Measurements from ENCODE around the gene CDCA5.

CDCA5 gene

DNA sequence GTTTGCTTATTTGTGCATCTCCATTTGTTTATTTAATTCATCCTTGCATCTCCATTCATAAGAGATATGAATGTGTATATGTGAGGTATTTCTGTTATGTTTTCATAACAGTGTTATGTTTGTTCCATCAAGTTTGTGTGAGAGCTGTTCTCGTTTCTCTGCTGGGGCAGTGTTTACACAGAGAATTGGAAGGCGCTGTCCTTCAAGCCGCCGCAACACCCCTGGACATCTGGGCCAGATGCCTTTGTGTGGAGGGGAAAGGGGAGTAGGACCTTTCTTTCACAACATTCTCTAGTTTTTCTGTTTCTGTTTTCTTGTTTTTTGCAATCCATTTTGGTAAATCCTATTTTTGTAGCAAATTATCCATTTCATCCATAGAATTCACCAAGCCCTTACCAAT, 20.8 kb upstream of the CDCA5 start:
- no peak for DNase-seq

DNA sequence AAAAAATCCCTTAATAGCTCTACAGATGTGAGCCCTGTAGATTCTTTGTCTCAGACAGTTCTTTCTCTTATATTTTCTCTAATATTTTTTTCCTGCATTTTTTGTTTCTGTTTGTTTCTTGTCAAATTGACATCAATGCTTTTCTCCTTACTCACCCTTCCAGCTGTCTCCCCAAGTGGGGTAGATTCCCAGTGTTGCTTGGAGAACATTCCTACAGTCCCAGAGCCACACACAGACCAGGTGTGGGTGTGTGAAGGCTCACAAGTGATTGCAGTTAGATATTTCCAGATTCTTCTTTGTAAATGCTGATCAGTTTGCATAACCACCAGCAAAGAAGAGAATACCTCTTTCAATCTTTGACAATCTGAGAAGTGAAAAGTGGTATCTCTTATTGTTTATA, 19.6 kb upstream of the CDCA5 start:
- DNase-seq = no peak

DNA sequence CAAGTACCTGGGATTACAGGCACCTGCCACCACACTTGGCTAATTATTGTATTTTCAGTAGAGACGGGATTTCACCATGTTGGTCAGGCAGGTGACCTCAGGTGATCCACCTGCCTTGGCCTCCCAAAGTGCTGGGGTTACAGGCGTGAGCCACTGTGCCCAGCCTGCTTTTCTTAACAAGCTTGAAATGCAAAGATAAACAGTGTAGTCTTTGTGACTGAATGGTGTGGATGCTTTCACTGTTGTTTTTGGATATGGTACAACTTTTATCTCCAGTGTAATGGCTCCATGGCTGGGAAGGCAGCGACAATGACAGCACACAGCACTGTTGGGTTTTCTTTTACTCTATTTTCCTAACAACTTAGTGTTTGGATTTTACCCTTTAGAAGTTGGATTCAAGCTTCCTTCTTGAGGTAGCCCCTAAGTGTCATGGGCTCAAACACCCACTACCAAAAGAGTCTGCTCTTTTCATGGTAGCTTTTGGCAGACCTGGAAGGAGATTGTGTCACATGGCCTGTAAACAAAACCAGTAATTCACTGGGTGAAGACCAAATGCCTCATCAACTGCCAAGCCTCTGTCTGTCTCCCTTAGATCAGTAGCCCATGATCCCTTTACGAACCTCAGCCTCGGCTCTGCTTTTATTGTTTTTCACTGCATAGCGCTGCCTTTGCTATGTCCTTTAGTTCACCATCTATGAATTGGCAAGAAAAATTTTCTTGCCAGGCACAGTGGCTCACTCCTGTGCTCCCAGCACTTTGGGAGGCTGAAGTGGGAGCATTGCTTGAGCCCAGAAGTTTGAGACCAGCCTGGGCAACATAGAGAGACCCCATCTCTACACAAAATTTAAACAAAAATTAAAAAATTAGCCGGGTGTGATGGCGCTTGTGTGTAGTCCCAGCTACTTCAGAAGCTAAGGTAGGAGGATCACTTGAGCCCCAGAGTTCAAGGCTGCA, 18.6 kb upstream of the CDCA5 start:
- no peak for DNase-seq

DNA sequence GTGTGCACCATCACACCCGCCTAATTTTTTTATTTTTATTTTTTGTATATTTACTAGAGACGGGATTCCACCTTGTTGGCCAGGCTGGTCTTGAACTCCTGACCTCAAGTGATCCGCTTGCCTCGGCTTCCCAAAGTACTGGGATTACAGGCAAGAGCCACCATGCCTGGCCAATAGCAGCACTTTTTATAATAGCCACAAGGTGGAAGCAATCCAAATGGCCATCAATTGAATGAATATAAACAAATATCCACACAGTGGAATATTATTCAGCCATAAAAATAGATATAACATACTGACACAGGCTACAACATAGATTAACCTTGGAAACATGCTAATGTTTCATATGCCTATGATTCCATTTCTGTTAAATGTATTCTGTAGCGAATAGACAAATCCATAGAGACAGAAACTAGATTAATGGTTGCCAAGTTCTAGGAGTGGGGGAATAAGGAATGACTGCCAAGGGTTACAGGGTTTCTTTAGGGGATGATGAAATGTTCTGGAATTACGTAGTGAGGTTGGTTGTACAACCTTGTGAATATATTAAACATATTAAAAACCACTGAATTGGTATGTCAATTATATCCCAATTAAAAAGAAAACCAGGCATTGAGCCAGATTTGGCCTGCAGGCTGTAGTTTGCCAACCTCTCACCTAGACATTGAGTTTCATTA, 17.0 kb upstream of the CDCA5 start:
- no peak for DNase-seq

DNA sequence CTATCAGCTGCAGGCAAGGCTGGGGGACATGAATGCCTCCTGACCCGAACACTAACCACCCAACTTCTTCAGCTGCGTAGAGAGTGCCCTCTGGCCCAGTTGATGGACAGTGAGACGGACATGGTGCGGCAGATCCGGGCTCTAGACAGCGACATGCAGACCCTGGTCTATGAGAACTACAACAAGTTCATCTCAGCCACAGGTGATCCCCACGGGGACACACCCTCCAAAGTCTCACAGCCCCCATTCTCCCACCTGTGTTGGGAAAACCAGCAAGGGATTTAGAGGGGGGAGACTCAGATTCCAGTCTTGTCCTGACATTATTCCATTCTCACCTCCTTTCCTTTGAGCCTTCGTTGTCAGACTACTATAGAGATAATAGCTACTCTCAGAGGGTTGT, 13.1 kb upstream of the CDCA5 start:
- no peak for DNase-seq

DNA sequence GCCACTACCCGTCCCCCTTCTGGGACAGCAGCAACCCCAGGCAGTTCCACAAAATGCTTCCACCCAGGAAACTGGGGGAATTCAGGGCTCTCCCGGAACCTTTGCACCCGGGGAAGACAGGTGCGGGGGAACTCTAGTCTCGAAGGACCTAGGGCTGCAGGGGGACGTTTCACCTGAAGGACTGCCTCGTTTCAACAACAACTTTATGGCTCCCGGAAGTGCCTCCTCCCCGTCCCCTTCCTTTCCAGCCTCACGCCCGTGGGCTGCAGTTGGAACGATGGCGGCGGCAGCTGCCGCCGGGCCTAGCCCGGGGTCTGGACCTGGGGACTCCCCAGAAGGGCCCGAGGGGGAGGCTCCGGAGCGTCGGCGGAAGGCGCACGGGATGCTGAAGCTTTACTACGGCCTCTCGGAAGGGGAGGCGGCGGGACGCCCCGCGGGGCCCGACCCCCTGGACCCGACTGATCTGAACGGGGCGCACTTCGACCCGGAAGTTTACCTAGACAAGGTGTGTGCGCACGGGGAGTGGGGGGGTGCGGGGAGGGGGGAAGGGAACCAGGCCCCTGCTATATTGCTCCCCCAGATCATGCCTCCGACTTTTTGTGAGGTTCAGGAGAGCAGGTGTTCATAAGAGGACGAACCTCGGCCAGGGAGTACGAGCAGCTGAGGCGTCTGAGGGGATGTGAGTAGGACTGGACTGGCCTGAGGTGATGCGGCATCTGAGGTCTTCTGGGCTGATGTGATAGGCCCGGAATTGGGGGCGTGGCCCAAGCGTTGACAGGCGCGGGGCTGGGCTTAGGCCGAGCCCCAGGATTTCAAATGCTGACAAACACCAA, 12.3 kb upstream of the CDCA5 start, which contains the start of gene VPS51:
VPS51 (plus strand) TSS at position 241 of the 833 bp plus-strand sequence; CDS start at position 278, 37 bp downstream.
- peak; percentile 71 to 85 for DNase-seq

DNA sequence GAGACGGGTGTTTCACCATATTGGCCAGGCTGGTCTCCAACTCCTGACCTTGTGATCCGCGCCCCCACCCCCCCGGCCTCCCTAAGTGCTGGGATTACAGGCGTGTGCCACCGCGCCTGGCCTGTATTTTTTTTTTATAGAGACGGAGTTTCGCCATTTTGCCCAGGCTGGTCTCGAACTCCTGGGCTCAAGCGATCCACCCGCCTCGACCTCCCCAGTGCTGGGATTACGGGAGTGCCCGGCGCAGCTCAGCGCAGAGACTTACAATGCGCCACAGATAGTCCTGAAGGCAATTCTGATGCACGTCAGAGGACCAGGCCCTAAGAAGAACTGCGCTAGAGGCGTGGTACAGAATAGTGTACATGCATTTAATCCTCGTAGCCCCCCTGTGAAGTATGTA, 11.6 kb upstream of the CDCA5 start:
- no peak for DNase-seq

DNA sequence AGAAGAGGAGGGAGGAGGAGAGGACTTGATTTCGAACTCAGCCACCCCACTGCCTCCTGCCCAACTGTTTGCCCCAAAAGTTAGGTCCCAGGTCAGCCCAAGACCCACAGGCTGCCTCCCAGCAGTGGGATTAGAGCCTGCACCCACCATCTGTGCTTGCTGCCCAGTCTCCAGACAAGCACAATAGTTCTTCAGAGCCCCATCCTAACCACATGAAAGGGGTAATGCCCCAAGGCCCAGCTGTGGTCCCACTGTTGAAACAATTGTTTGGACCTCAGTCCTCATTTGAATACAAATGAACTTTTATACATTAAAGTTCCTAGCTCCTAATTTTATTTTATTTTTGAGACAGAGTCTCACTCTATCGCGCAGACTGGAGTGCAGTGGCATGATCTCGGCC, 6.8 kb upstream of the CDCA5 start:
- no peak for DNase-seq

DNA sequence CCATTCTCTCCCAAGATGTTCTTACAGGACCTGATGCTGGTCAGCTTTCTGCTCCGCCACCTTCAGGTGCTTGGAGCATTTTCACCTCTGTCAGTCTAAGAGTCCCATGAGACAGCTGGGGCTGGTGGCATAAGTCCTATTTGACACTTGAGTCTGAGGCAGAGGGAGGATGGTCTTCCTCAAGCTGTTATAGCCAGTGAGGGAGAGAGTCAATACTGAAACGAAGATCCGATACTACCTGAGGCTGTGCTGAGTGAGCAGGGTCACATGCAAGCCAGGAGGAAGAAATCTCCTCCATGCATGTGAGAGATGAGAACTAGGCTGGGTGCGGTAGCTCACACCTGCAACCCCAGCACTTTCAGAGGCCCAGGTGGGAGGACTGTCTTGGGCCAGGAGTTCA, 5.8 kb upstream of the CDCA5 start:
- no peak for DNase-seq

DNA sequence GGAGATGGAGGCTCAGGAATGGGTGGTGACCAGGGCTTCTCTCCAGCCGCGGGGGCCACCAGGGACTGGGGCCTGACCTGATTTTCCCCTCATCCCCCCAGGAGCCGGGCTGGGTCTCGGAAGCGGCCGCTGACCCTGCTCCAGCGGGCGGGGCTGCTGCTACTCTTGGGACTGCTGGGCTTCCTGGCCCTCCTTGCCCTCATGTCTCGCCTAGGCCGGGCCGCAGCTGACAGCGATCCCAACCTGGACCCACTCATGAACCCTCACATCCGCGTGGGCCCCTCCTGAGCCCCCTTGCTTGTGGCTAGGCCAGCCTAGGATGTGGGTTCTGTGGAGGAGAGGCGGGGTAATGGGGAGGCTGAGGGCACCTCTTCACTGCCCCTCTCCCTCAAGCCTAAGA, 4.0 kb upstream of the CDCA5 start:
- DNase-seq = no peak

DNA sequence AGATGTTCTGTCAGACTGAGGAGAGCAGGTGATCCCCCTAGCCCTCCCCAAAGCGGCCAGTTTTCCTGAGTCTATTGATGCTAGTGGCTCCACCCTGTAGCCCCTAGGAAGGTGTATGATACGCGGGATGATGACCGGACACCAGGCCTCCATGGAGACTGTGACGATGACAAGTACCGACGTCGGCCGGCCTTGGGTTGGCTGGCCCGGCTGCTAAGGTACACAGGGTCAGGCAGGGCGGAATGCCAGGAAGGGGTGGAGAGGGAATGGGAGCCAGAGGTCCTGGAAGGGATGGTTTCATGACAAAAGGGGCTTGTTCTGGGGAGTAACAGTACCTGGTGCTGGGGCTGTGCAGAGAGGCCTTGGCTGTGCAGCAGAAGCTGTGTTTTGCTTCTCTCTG, 3.4 kb upstream of the CDCA5 start:
- DNase-seq = no peak

DNA sequence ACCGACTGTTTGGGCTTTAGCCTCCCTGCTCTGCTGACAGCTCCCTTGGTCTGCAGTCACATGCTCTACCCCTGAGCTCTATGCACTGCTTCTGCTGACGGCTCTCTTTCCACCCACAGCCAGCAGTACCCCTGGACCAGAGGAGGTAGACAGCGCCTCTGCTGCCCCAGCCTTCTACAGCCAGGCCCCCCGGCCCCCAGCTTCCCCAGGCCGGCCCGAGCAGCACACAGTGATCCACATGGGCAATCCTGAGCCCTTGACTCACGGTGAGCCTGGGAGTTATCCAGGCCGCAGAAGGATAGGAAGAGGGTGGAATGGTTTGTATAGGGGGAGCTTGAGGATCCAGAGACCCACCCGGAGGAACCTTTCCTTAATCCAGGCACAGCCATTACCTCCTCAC, 3.0 kb upstream of the CDCA5 start:
- DNase-seq = no peak

DNA sequence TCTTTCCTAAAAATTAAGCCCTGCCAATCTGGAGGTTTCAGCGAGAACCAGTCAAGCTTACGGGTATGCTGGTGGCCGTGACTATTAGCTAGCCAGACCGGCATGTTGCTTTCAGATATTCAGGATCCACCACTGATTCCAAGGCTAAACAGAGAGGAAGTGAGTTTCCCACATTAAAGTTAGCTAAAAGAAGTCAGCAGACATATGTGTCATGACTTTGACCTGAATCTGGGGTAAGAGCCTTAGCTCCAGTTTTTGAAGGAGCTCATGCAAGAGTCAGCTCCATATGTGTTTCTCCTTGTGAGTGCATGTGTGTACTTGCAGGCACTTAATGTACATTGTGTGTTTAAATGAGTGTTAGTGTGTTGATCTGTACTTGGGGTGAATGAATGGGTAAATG, 1.6 kb upstream of the CDCA5 start:
- DNase-seq = no peak

DNA sequence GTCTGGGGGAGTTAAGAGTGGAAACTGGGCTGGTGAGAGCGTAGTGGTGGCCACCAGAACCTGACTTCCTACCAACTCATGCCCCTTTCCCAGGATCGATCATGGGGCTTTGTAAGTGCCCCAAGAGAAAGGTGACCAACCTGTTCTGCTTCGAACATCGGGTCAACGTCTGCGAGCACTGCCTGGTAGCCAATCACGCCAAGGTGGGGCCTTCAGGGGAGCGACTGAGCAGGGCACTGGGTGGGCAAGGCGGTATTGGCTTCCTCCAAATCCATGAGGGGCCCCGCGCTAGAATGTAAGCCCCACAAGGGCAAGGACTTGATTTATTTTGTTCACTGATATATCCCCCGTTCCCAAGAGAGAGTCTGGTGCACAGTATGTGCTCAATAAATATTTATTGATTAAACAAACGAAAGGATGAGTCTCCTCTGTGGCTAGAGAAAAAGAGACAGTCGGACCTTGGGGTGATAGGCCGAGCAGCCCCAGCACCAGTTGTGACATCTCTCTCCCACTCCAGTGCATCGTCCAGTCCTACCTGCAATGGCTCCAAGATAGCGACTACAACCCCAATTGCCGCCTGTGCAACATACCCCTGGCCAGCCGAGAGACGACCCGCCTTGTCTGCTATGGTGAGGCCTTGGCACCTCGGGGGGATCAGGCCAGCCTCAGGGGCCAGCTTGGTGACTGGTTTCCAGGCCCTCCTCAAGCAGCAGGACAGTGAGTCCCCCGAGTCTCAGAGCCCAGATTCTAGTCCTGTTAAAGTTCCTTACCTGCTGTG, 947 bp upstream of the CDCA5 start:
- no peak for DNase-seq

DNA sequence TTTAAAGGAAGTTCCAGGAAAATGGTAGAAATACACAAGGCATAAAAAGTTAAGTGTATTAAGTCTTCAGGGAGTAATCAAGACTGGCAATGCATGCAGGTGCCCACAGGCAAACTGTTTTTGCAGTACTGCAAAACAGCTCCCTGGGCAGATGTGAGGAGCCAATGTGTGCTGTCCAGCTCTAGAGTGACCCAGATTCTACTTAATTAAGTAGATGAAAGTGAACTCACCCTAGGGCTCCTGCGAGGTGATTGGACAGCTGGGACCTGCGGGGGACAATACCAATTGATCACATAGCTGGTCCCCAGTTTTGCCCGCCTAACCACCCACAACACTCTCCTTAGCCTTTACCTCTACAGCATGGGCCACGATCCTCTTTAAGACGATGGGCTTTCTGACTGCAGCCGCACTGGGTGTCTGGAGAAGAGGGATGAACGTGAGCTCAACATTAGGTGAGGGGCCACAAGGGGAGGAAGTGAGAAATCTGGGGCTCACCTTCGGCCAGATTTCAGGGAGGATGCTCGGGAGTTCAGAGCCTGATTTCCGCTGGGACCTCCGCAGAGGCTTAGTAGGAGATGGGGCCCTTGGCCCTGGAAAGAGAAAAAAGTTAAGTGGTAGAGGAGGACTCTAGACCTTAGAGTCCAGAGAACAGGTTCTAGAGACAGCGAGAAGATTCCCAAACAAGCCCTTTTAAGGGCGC, 556 bp downstream of the CDCA5 start:
- DNase-seq = no peak

DNA sequence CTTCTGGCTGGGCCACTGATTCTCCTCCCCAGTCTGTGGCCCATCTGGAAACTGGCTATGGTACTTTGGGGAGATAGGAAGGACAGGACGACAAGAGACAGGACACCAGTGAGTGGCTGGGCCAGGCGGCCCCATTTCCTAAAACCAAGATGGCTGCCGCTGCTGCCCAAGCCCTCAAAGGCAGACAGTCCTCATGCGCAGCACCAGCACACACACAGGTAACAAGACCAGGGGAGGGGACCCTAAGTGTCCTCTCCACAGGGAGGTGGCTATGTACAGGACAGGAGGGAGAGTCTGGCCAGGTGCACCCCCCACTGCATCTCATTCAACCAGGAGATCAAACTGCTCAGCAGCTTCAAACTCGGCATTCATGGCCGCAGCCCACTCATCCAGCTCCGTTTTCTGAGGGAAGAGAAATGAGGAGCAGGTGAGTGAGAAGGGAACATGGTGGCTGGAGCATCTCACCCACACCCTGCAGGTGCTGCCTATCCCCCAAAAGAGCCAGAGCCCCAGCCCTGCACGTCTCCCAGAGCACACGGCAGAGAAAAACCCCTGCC, 5.0 kb downstream of the CDCA5 start:
- no peak for DNase-seq

DNA sequence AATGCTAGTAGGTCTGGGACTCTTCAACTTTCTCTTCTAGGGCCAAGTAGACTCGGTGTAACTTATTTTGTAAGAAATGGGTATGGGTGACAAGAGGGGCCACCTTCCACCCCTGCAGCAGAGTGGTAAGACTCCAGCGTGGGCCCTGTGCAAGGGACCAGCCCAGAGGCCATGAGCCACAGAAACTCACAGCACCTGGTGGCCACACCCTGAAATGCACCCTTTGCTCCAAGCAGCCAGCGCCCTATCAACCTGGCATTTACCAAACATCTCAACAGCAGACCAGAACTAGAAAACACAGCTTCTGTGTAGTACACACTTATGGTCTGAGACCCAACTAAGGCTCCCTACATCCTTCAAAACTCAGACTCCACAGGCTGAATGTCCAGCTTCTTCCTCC, 5.7 kb downstream of the CDCA5 start:
- peak in 1 of 2 experiments; percentile 47 for DNase-seq

DNA sequence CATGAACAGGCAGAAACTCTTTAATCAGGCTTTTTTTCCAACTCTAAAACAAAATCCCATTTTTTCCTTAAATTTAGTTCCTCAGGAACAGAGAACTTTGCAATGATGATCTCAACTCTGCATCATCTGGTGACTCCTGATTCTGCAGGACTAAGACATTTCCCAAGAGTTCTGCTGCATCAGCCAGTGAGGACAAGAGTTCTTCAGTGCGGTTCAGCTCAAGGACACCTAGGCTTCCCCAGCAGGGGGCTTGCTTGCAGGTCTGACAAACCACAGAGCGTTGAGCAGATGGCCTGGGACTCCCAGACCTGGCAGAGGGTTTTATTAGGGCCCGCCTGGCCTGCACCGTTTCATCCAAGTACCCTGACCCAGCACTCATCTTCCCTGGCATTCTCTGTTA, 6.4 kb downstream of the CDCA5 start:
- DNase-seq = no peak

DNA sequence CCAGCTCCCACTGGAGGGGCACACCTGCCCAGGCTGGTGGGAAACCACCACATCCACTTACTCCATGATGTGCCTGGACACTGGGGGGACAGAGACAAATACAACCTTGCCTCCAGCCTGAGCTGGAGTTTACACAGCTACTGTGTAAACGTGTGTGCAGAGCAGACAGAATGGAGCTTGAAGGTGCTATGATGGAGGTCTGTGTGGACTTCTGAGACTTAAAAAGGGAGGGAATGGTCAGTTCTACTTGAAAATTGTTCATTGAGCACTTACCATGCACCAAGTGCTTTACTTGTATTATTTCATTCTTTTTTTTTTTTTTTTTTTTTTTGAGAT, 11.2 kb downstream of the CDCA5 start:
- no peak for DNase-seq

DNA sequence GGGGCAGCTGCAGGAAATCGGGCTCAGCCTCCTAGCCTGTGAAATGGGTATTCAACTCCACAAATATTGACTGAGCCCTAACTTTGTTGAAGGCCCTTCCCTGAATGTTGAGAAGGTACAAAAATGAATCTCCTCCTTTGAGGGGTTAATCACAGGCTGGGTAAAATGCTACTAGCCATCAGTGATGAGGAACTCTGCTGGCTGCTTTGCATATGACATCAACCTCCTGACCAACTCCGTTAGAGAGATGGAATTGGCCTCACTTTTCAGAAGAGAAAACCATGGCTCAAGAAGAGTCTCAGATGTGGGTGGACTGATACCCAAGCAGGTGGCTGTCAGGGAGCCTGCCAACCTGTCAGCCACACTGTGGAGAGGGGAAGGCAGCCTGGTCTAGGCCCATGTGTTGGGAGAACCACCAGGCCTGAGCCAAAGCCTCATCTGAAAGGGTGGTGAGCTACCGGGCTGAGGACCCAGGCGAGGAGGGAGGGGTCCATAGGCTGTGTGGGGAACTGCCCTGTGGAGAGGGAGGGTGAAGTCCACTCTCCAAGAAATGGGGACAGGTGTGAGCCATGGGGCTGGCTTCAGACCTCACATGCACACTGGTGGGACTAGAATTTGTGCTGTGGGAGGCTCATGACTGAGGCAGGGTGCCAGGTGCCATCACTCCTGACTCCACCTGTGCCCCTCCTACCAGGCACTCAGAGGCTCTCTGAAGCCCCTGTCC, 11.8 kb downstream of the CDCA5 start:
- no peak for DNase-seq

DNA sequence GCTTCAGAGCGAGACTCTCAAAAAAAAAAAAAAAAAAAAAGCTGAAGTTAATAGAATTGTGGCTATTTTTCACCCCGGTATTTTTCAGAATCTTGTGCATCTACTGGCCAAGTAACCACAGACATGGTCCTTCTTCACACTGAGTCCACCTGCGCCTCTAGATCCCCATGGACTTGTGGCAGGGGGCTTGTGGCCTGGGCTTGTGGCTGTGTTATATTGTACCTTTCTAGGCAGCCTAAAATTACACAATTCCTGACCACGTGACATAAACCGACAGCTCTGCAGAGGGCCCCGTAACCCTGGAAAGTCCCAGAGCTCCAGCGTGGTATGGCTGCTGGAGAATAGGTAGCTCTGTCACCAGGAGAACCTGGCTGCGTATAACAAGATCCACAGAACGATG, 14.6 kb downstream of the CDCA5 start:
- no peak for DNase-seq
